ENCODE measurements around the gene CDK5RAP1. TPM values are rescaled to one million over a fixed set of nuclear protein-coding genes. Genes with fewer than 3 reads are reported as not detected.
A peak's percentile ranks its signal among the peaks of the same experiment; 100 is the strongest.

The CDK5RAP1 gene
- total and polyA plus RNA-seq, 9 of the 15 experiments (the other 6 are each of a cell fraction or from before 2014, with no cell fraction given), result 41.6 to 127 (median 58.3) TPM

DNA sequence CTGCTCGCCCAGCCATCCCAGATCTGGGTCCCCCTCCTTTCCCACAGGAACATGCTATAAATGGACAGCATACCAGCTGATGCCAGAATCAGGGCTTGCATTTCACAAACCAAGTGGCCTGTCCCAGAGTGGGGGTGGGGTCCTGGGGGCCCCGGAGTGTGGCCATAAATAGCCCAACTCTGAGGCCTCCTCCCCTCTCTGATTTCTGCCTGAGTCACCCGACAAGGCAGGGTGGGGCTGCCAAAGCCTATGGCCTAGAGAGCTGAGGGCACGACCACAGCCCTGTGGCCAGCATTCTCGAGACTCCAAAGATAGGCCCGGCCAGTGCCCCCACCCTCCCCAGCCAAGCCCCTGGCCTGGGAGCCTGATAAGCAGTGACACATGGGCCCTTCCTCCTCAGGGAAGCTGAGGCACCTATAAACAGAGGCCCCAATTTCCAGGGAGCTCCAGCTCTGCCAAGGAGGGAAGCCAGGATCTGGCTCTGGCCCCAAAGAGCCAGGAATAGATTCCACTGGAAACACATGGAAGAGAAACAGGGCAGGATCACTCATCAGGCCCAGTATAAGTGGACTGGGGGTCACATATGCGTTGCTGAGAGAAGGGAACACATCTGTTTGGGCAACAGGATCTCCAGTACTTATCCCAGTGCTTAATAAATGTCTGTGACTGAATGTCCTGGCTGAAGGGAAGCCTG, 22.0 kb upstream of the CDK5RAP1 start:
- DNase-seq (ENCODE audit: extremely low read depth in 1 of 4, low spot score in 3 of 4) (peak; percentile 78 to 91 (median 82)), ATAC-seq (peak; percentile 87), FAIRE-seq (peak; percentile 88)
- Histone ChIP-seq H3K4me3 (no peak overlapping the region), H3K79me2 (ENCODE audit: control insufficient read depth, insufficient read depth, low read length) (peaks cover 3% of the 10 kb centered on the region; the same call in 1 of the 3 replicates), H3K9me1 (ENCODE audit: control insufficient read depth, insufficient read depth, low read length) (no peaks in the 10 kb centered on the region), H2AFZ (ENCODE audit: low read depth, low read length) (peak overlapping the region; percentile 63), H3K27ac (ENCODE audit: extremely low read depth, low read depth, low read length) (peak overlapping the region; percentile 87), H3K36me3 (ENCODE audit: control insufficient read depth, insufficient read depth, low read length) (peaks cover 8% of the 10 kb centered on the region), H3K4me2 (ENCODE audit: insufficient read depth, low read length) (peak overlapping the region; percentile 59), H3K9me3 (replicated peaks; ENCODE audit: control insufficient read depth, insufficient read depth, low read depth, low read length) (no peaks in the 10 kb centered on the region; the same call in none of the 2 replicates), H4K20me1 (replicated peaks; ENCODE audit: control insufficient read depth, insufficient read depth, low read length) (no peaks in the 10 kb centered on the region), H3K4me1 (replicated peaks in 1 of 2; ENCODE audit: control insufficient read depth in 2 of 2, insufficient read depth in 2 of 2, low read length in 2 of 2) (peaks cover 35 to 36% of the 10 kb centered on the region in 2 experiments), H3K27me3 (ENCODE audit: control insufficient read depth in 2 of 2, insufficient read depth in 2 of 2, low read length in 2 of 2) (no peaks in the 10 kb centered on the region), H3K9ac (ENCODE audit: insufficient read depth in 1 of 2, low read depth in 2 of 2, low read length in 2 of 2) (peak overlapping the region; percentile 15 to 64)
- ChIA-PET POLR2A (interaction anchor here (1.1 to 1.6 kb wide), 2 partner anchors 10 to 21 kb away, joined by 3 to 8 read pairs; no protein-coding TSS in a partner anchor), CTCF (ENCODE audit: low intra/inter-chr PET ratio) (no interaction called here)
- BruUV-seq (replicated peaks), result no TSS peak
- intact Hi-C loops (cut with micrococcal nuclease) (no loop called here), in situ Hi-C loops (cut with MboI) (no loop called here)
- 5% methylated on average over 4 of the region's 7 CpGs for WGBS (ENCODE audit: insufficient coverage, low coverage, missing lambda C conversion rate)
- TF ChIP-seq, protein P1, sequence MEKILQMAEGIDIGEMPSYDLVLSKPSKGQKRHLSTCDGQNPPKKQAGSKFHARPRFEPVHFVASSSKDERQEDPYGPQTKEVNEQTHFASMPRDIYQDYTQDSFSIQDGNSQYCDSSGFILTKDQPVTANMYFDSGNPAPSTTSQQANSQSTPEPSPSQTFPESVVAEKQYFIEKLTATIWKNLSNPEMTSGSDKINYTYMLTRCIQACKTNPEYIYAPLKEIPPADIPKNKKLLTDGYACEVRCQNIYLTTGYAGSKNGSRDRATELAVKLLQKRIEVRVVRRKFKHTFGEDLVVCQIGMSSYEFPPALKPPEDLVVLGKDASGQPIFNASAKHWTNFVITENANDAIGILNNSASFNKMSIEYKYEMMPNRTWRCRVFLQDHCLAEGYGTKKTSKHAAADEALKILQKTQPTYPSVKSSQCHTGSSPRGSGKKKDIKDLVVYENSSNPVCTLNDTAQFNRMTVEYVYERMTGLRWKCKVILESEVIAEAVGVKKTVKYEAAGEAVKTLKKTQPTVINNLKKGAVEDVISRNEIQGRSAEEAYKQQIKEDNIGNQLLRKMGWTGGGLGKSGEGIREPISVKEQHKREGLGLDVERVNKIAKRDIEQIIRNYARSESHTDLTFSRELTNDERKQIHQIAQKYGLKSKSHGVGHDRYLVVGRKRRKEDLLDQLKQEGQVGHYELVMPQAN (IDR thresholded peaks at IDR 0.05; ENCODE audit: borderline replicate concordance), result no peak
- no peak for TF ChIP-seq SIN3B (IDR thresholded peaks at IDR 0.05; ENCODE audit: low read depth)
- TF ChIP-seq ZNF785 (CRISPR knock-in tag; IDR thresholded peaks at IDR 0.05), result no peak
- no peak for TF ChIP-seq POLR3G (IDR thresholded peaks at IDR 0.05; ENCODE audit: extremely low read depth, insufficient read length, insufficient replicate concordance)
- TF ChIP-seq ATF1 (CRISPR knock-in tag; IDR thresholded peaks at IDR 0.05), result no peak
- no peak for TF ChIP-seq ATF1 (tag; IDR thresholded peaks at IDR 0.05)
- no peak for TF ChIP-seq TFAM (CRISPR knock-in tag; conservative IDR thresholded peaks at IDR 0.05)
- TF ChIP-seq, protein P2, sequence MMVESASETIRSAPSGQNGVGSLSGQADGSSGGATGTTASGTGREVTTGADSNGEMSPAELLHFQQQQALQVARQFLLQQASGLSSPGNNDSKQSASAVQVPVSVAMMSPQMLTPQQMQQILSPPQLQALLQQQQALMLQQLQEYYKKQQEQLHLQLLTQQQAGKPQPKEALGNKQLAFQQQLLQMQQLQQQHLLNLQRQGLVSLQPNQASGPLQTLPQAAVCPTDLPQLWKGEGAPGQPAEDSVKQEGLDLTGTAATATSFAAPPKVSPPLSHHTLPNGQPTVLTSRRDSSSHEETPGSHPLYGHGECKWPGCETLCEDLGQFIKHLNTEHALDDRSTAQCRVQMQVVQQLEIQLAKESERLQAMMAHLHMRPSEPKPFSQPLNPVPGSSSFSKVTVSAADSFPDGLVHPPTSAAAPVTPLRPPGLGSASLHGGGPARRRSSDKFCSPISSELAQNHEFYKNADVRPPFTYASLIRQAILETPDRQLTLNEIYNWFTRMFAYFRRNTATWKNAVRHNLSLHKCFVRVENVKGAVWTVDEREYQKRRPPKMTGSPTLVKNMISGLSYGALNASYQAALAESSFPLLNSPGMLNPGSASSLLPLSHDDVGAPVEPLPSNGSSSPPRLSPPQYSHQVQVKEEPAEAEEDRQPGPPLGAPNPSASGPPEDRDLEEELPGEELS (CRISPR knock-in tag; IDR thresholded peaks at IDR 0.05; ENCODE audit: borderline replicate concordance), result no peak
- no peak for TF ChIP-seq TRIM28 (IDR thresholded peaks at IDR 0.05)
- TF ChIP-seq ZNF717 (CRISPR knock-in tag; IDR thresholded peaks at IDR 0.05), result no peak
- TF ChIP-seq TARDBP (IDR thresholded peaks at IDR 0.05), result no peak
- no peak for TF ChIP-seq ZBTB8A (IDR thresholded peaks at IDR 0.05; ENCODE audit: partially characterized antibody)
- TF ChIP-seq RBM15 (IDR thresholded peaks at IDR 0.05; ENCODE audit: insufficient read depth, low read length), result no peak
- no peak for TF ChIP-seq PTTG1 (tag; IDR thresholded peaks at IDR 0.05; ENCODE audit: low read depth)
- TF ChIP-seq MYNN (IDR thresholded peaks at IDR 0.05), result peak; percentile 83; the same call in 1 of the 2 replicates
- no peak for TF ChIP-seq MYNN (CRISPR knock-in tag; IDR thresholded peaks at IDR 0.05)
- TF ChIP-seq ZNF384 (IDR thresholded peaks at IDR 0.05; ENCODE audit: low read depth, low read length), result no peak
- no peak for TF ChIP-seq ESRRA (IDR thresholded peaks at IDR 0.05; ENCODE audit: borderline replicate concordance, low read depth)
- no peak for TF ChIP-seq ZNF408 (CRISPR knock-in tag; IDR thresholded peaks at IDR 0.05; ENCODE audit: low read depth)
- no peak for TF ChIP-seq POLR2B (IDR thresholded peaks at IDR 0.05; ENCODE audit: low read depth, partially characterized antibody)
